ENCODE data around the gene SCARB1.

SCARB1 gene

GRCh38 chr12:124821252-124822200 is 42.1 kb downstream of the SCARB1 start:
- DNase-seq (ENCODE audit: low read depth in 2 of 2) = no peak

- no peak for DNase-seq (ENCODE audit: low read depth in 2 of 2)
Observed at GRCh38 chr12:124820199-124820598, 43.5 kb downstream of the SCARB1 start.

- DNase-seq (ENCODE audit: low read depth in 2 of 2) = no peak
Observed at GRCh38 chr12:124819525-124819924, 44.1 kb downstream of the SCARB1 start.

- DNase-seq (ENCODE audit: low read depth in 2 of 2) = no peak
Observed at GRCh38 chr12:124819080-124819479, 44.6 kb downstream of the SCARB1 start.

GRCh38 chr12:124817076-124818000 is 46.3 kb downstream of the SCARB1 start:
- DNase-seq (ENCODE audit: low read depth in 2 of 2) = no peak

GRCh38 chr12:124816295-124816854 is 47.3 kb downstream of the SCARB1 start:
- DNase-seq (ENCODE audit: low read depth in 2 of 2) = no peak

GRCh38 chr12:124814741-124815613 is 48.7 kb downstream of the SCARB1 start:
- no peak for DNase-seq (ENCODE audit: low read depth in 2 of 2)

GRCh38 chr12:124813782-124814181 is 49.9 kb downstream of the SCARB1 start:
- DNase-seq (ENCODE audit: low read depth in 2 of 2) = no peak

- no peak for DNase-seq (ENCODE audit: low read depth in 2 of 2)
Observed at GRCh38 chr12:124812979-124813378, 50.7 kb downstream of the SCARB1 start.

- DNase-seq (ENCODE audit: low read depth in 2 of 2) = no peak
Observed at GRCh38 chr12:124812356-124812755, 51.3 kb downstream of the SCARB1 start.

- no peak for DNase-seq (ENCODE audit: low read depth in 2 of 2)
Observed at GRCh38 chr12:124811633-124812032, 52.0 kb downstream of the SCARB1 start.

- no peak for DNase-seq (ENCODE audit: low read depth in 2 of 2)
Observed at GRCh38 chr12:124809878-124810277, 53.8 kb downstream of the SCARB1 start.

GRCh38 chr12:124809391-124809790 is 54.3 kb downstream of the SCARB1 start:
- DNase-seq (ENCODE audit: low read depth in 2 of 2) = no peak

GRCh38 chr12:124808272-124808671 is 55.4 kb downstream of the SCARB1 start:
- DNase-seq (ENCODE audit: low read depth in 2 of 2) = no peak

- no peak for DNase-seq (ENCODE audit: low read depth in 2 of 2)
Observed at GRCh38 chr12:124805876-124806668, 57.6 kb downstream of the SCARB1 start.

- no peak for DNase-seq (ENCODE audit: low read depth in 2 of 2)
Observed at GRCh38 chr12:124805050-124805449, 58.6 kb downstream of the SCARB1 start.

GRCh38 chr12:124804011-124804621 is 59.5 kb downstream of the SCARB1 start:
- no peak for DNase-seq (ENCODE audit: low read depth in 2 of 2)

- no peak for DNase-seq (ENCODE audit: low read depth in 2 of 2)
Observed at GRCh38 chr12:124802361-124802760, 61.3 kb downstream of the SCARB1 start.

- no peak for DNase-seq (ENCODE audit: low read depth in 2 of 2)
Observed at GRCh38 chr12:124800506-124800905, 63.2 kb downstream of the SCARB1 start.

GRCh38 chr12:124797321-124797720 is 66.3 kb downstream of the SCARB1 start:
- DNase-seq (ENCODE audit: low read depth in 2 of 2) = no peak
